Epithelial cell of proximal tubule (primary cell): Measurements from ENCODE around the gene TAS2R38. TPM values are rescaled to one million over a fixed set of nuclear protein-coding genes. Genes with fewer than 3 reads are reported as not detected.
"Not testable (repeated sequence)": the region's sequence is repeated elsewhere in the genome, so short reads cannot be mapped to it uniquely, and the experiment has no call there.

Experiments used
- DNase-seq: peaks from one replicate; pipeline ENCODE4 v3.0.0-alpha.2; 2011; ENCODE audit warnings: low read depth
- H3K4me3 ChIP-seq: 2 replicates; pipeline ENCODE4 v1.5.1; 2011; ENCODE audit warnings: low read depth, mild to moderate bottlenecking, low read length
- total RNA-seq: library from RNA; depleted of rRNA; stranded (reverse); fragments of >200 nt; gene quantifications from 2 replicates; pipeline ENCODE4 v1.2.3, GENCODE V29; 2015
- TF ChIP-seq, protein P1 (sequence below): conservative IDR thresholded peaks from 2 replicates; pipeline ENCODE4 v1.5.1; 2012; ENCODE audit warnings: low read depth, mild to moderate bottlenecking, low read length

Gene TAS2R38
- total RNA-seq, 1 donor from 2014 or later: not detected

DNA sequence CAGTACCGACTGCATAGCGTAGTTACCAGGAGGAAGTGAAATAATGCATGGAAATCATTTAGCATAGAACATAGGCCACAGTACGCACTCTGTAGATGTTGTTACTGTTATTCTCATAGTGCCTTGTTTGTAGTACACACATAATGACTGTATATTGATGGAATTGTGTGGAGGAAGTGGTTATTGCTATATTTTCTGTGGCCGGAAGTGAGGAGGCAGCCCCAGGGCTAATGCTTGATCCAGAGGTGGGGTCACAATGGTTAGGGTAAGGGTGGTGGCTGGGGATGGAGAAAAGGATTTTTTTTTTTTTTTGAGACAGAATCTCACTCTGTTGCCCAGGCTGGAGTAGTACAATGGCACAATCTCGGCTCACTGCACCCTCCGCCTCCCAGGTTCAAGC is 17.6 kb upstream of the TAS2R38 start:
- H3K4me3 ChIP-seq: no peak overlapping the region
- TF ChIP-seq, protein P1, sequence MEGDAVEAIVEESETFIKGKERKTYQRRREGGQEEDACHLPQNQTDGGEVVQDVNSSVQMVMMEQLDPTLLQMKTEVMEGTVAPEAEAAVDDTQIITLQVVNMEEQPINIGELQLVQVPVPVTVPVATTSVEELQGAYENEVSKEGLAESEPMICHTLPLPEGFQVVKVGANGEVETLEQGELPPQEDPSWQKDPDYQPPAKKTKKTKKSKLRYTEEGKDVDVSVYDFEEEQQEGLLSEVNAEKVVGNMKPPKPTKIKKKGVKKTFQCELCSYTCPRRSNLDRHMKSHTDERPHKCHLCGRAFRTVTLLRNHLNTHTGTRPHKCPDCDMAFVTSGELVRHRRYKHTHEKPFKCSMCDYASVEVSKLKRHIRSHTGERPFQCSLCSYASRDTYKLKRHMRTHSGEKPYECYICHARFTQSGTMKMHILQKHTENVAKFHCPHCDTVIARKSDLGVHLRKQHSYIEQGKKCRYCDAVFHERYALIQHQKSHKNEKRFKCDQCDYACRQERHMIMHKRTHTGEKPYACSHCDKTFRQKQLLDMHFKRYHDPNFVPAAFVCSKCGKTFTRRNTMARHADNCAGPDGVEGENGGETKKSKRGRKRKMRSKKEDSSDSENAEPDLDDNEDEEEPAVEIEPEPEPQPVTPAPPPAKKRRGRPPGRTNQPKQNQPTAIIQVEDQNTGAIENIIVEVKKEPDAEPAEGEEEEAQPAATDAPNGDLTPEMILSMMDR: no peak

DNA sequence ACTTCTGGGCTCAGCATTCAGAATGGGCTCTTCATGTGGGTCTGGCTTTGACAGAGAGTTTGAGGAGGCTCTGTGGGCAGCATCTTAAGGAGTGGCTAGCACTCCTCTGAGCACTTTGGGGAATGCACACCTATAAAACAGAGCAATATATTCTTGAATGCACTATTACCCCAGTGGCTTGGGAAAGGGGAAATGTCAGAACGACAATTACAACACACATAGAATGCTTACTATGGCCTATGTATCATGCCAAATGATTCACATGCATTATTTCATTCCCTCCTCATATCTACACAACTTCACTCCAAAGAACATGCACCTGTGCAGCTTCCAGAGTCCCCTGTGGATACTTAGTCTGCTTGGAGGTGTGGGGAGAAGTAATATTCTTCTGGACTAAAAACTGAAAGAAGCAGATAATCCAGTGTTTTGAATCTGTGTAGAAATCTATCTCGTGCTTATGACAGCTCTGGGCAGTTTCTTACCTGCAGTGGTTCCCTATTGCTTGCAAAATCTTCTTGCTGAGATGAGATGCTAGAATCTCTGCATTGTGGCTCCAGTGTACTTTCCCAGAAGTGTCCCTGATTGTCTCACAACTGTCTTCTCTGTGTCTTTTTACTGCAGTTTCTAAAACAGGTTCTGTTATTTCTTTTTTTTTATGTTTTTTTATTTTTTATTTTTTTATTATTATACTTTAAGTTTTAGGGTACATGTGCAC is 16.6 kb upstream of the TAS2R38 start:
- TF ChIP-seq, protein P1: no peak
- H3K4me3 ChIP-seq: no peak overlapping the region
- no peak for DNase-seq

More for the DNA sequence above, 17.6 kb upstream of the TAS2R38 start:
- no peak for DNase-seq

DNA sequence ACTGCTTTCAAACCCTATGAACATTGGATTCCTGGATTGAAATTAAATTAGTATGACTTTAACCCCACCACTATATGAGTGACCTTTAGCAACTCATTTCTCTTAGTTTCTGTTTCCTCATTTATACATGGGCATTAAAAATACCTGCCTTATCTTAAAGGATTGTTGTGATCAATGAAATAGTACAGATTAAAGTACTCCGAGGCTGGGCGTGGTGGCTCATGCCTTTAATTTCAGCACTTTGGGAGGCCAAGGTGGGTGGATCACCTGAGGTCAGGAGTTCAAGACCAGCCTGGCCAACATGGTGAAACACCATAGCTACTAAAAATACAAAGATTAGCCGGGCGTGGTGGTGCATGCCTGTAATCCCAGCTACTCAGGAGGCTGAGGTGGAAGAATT is 14.2 kb upstream of the TAS2R38 start:
- DNase-seq, H3K4me3 ChIP-seq: not testable (repeated sequence)

DNA sequence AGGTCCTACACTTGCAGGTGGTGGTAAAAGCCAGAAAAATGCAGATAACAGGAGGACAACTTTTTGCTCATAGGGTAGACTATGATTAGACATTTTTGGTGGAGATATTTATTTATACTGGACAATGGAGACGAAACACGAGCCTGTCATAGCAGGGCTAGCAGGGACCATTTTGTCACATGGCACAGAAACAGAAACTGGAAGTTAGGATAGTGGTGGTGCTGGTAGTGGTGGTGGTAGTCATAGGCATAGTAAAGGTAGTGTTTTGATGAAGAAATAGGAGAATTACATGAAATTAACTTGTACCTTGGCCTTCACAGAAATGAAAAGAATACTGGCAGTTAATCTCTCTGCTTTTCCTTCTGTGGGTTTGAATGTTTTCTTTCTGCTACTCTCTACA is 13.3 kb upstream of the TAS2R38 start:
- no peak overlapping the region for H3K4me3 ChIP-seq
- DNase-seq: no peak
- TF ChIP-seq, protein P1: no peak

DNA sequence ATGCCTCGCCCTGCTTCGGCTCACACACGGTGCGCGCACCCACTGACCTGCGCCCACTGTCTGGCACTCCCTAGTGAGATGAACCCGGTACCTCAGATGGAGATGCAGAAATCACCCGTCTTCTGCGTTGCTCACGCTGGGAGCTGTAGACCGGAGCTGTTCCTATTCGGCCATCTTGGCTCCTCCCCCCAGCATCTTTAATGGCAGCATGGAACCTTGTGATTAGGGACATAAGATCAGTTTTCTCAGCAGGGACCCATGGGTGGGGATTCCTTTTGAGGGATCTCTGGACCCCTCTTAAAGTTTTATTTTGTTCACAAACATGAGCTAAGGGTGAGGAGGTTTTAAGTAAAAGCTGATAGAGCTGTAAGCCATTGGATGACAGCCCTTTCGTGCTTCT is 12.4 kb upstream of the TAS2R38 start:
- not testable (repeated sequence) for H3K4me3 ChIP-seq, DNase-seq

DNA sequence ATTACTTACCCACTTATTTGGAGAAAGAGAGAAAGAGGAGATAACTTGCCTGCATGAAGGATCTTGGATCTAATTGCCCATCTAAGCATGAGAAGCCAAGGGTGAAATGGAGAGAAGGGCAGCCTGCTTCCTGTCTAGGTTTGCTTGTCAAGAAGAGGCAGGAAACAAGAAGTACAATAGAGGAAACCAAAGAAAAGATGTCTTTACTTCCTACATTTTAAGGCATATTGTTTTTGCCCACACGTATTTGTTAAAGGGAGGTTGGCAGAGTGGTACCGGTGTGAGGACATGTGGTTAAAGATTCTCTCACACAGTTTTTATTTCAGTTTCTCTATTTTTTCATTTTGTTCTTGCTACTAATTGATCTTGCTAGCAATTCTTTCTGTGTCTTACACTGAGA is 6.0 kb upstream of the TAS2R38 start:
- no peak overlapping the region for H3K4me3 ChIP-seq
- TF ChIP-seq, protein P1: no peak
- DNase-seq: no peak

DNA sequence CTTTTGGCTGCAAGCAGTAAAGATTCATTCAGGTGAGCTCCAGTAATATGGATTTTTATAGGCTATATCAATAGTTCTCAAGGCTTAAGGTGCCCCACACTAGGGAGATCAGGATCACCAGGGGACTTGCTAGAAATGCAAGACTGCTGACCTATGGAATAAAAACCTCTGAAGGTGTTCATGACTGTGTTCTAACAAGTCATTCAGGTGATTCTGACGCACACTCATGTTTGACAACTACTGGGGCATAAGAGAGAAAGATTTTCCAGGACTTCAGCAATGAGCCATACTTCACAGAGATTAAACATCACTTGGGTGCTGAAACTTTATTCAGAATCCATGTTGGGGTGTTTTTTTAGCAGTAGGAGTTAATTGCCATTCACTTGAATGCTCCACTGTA is 4.8 kb upstream of the TAS2R38 start:
- no peak overlapping the region for H3K4me3 ChIP-seq
- TF ChIP-seq, protein P1: no peak
- DNase-seq: no peak

DNA sequence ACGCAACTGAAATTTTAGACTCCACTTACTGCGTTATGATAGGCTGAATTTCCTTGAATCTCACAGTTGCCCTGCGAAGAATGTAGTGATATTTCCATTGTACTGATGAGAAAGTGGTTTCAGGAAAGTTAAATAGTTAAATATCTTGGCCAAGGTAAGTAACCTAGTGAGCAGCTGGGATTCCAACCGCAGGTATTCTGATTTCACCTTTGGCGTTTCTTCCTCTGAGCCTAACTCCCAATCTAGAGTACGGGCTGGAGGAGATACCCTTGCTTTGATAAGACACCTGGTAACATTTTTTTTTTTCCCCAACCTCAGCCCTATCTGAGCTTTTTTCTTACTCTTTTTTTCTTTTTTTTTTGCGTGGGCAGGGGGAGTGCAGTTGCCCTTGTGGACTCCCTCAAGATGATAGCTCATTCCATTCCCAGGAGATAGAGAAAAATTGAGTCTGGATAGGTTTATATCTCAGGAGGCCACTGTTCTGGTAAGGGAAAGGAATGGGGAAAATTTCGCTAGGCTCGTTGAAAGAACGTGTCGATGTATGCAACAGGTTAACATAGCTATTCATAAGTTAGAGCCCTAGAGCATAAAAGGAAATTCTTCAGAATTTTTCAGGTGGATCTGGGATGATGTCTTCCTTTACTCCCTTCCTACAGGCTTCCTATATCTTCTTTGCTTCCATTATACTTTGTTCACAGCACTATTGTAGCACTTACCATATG is 3.1 kb upstream of the TAS2R38 start:
- no peak overlapping the region for H3K4me3 ChIP-seq
- no peak for DNase-seq
- TF ChIP-seq, protein P1: no peak
